Measurements from ENCODE around the gene BICRA. TPM values are rescaled to one million over a fixed set of nuclear protein-coding genes. Genes with fewer than 3 reads are reported as not detected.
"Not testable (repeated sequence)": the region's sequence is repeated elsewhere in the genome, so short reads cannot be mapped to it uniquely, and the experiment has no call there.

Gene BICRA
- total RNA-seq, 2 donors from 2014 or later, result 17.0 to 17.9 TPM

DNA sequence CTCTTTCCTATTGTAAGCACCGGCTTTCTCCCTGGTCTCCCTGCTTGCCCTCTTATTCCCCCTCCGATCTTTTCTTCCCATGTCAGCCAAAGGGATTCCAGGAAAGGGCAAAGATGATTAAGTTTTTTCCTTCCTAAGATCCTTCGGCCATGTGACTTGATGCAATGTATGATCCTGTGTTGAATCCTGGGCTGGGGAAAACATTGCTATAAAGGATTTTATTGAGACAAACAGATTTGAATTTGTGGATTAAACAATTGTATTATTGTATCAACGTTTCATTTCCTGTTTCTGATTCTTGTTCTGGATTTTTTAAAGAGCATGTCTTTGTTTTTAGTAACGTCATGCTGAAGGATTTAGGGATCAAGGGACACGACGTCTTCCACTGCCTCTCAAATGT lies 19.1 kb upstream of the BICRA start:
- H3K4me1 Mint-ChIP-seq (ENCODE audit: low read depth), result no peaks in the 10 kb centered on the region
- H3K9me3 Mint-ChIP-seq, result peaks cover 2 to 4% of the 10 kb centered on the region in 2 donors
- ATAC-seq (replicated peaks in 1 of 2) (no peak), DNase-seq (no peak)
- H3K27ac Mint-ChIP-seq, result no peak overlapping the region
- no peaks in the 10 kb centered on the region for H3K27me3 Mint-ChIP-seq (ENCODE audit: low read depth)
- H3K36me3 Mint-ChIP-seq (ENCODE audit: insufficient read depth in 2 of 2), result peaks cover 0 to 3% of the 10 kb centered on the region in 2 donors
- H3K4me3 Mint-ChIP-seq, result no peak overlapping the region

DNA sequence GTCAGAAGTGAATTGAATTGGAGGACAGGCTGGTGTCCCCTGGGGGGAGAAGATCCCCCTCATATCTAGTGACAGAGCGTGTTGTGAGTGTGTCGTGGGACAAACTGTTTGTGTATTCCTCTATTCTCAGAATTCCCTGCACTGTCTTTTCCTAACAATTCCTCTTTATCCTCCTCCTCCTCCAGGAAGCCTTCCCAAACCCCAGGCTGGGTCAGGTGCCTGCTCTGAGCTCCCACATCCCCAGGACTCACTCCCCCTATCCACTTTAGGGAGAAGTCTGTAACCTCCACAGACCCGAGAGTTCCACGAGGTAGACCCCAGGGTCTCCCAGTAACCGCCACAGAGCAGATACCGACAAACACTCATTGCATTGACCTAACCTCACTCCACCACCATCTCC lies 15.1 kb upstream of the BICRA start:
- no peaks in the 10 kb centered on the region for H3K36me3 Mint-ChIP-seq (ENCODE audit: insufficient read depth in 2 of 2)
- peaks cover 7% of the 10 kb centered on the region for H3K4me1 Mint-ChIP-seq (ENCODE audit: low read depth)
- H3K4me3 Mint-ChIP-seq, result no peak overlapping the region

DNA sequence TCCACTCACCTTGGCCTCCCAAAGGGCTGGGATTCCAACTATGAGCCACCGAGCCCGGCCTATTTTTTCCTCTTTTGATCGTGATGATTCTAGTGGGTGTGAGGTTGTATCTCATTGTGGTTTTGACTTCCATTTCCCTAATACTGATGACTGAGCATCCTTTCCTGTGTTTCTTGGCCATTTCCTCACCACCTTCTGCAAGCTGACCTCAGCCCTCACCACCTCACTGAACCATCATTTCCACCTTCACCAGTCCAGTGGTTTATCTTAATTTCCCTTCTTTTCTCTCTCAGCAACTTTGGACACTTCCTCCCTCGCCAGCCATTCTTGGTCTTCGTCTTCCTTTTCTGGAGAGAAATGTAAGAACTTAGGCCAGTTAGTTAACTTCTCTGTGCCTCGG lies 13.0 kb upstream of the BICRA start:
- Mint-ChIP-seq H3K4me3 (no peak overlapping the region), H3K27me3 (ENCODE audit: low read depth) (no peaks in the 10 kb centered on the region), H3K36me3 (ENCODE audit: insufficient read depth in 2 of 2) (peaks cover 0 to under 1% of the 10 kb centered on the region in 2 donors), H3K4me1 (ENCODE audit: low read depth) (peaks cover 21% of the 10 kb centered on the region), H3K9me3 (no peaks in the 10 kb centered on the region), H3K27ac (peak overlapping the region; percentile 45)
- no peak for DNase-seq
- no peak for ATAC-seq (replicated peaks in 1 of 2)

More for the DNA sequence above, 15.1 kb upstream of the BICRA start:
- no peaks in the 10 kb centered on the region for H3K27me3 Mint-ChIP-seq (ENCODE audit: low read depth)
- no peak for ATAC-seq (replicated peaks in 1 of 2)
- DNase-seq, result no peak
- no peak overlapping the region for H3K27ac Mint-ChIP-seq
- H3K9me3 Mint-ChIP-seq, result no peaks in the 10 kb centered on the region

DNA sequence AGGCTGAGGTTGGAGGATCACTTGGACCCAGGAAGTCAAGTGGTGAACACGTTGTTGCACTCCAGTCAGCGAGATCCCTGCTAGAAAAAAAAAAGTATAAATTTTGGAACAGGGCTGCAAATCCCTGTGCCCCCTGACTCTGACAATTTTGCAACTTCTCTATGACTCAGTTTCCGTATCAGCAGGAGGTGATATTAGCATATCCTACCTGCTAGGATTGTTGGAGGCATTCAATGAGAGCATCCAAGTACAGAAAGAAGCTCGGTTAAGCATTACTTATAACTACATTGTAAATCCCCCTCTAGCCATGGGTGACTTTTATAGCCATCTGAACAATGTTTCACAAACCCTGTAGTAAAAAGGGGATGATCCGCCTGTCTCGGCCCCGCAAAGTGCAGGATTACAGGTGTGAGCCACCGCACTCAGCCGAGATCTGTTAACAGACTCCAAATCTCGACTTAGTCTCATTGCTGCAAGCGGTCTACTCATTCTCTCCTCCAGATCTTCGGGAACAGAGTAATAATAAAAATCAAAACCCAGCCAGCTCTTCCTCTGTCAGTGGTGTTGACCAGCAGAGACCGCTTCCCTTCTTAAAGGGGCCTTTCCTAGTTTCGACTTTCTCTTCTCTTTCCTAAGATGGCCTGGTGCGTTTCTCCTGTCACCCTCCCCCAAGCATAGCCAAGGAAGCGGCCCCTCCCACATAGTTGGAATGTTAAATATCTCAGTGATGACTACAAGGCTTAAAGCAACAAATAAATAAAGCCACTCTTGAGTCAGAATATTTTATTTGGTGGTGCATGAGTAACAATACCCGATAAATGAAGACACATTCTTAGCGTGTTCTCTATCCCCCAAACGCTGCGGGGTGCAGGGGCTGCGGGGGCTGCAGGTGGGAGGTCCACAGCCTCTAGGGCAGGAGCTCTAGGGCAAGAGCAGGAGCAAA lies 10.3 kb upstream of the BICRA start:
- Mint-ChIP-seq H3K4me1 (ENCODE audit: low read depth) (peaks cover 35% of the 10 kb centered on the region), H3K27me3 (ENCODE audit: low read depth) (no peaks in the 10 kb centered on the region), H3K4me3 (peak overlapping the region; percentile 96 to 99), H3K27ac (no peak overlapping the region), H3K36me3 (ENCODE audit: insufficient read depth in 2 of 2) (peaks cover 0 to 1% of the 10 kb centered on the region in 2 donors), H3K9me3 (no peaks in the 10 kb centered on the region)
- ATAC-seq (replicated peaks in 1 of 2), result no peak
- no peak for DNase-seq

DNA sequence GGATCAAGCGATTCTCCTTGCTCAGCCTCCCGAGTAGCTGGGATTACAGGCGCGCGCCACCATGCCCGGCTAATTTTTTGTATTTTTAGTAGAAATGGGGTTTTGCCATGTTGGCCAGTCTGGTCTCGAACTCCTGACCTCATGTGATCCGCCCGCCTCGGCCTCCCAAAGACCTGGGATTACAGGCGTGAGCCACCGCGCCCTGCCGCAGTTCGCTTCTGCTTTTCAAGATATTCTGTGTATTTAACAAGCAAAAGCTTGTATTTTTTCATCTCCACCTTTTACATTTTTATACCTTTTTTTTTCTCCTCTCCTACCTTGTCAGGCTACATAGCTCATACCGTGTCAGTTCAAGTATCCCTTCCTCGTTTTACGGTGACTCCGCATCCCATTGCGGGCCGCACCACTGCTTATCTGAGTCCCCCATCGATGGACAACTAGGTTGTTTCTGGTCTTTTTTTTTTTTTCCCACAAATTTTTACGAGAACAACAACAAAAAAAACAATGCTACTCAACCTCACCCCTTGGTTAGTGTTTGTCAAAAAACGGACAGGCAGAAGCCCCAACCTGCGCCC lies 9.2 kb upstream of the BICRA start:
- H3K4me1 Mint-ChIP-seq (ENCODE audit: low read depth), result peaks cover 35% of the 10 kb centered on the region
- H3K36me3 Mint-ChIP-seq (ENCODE audit: insufficient read depth in 2 of 2); H3K27me3 Mint-ChIP-seq (ENCODE audit: low read depth); H3K9me3 Mint-ChIP-seq; ATAC-seq (replicated peaks in 1 of 2): not testable (repeated sequence)
- DNase-seq, result peak in 1 of 2 donors; percentile 8
- H3K4me3 Mint-ChIP-seq, result peak overlapping the region; percentile 96 to 99
- peak overlapping the region; percentile 96 for H3K27ac Mint-ChIP-seq

DNA sequence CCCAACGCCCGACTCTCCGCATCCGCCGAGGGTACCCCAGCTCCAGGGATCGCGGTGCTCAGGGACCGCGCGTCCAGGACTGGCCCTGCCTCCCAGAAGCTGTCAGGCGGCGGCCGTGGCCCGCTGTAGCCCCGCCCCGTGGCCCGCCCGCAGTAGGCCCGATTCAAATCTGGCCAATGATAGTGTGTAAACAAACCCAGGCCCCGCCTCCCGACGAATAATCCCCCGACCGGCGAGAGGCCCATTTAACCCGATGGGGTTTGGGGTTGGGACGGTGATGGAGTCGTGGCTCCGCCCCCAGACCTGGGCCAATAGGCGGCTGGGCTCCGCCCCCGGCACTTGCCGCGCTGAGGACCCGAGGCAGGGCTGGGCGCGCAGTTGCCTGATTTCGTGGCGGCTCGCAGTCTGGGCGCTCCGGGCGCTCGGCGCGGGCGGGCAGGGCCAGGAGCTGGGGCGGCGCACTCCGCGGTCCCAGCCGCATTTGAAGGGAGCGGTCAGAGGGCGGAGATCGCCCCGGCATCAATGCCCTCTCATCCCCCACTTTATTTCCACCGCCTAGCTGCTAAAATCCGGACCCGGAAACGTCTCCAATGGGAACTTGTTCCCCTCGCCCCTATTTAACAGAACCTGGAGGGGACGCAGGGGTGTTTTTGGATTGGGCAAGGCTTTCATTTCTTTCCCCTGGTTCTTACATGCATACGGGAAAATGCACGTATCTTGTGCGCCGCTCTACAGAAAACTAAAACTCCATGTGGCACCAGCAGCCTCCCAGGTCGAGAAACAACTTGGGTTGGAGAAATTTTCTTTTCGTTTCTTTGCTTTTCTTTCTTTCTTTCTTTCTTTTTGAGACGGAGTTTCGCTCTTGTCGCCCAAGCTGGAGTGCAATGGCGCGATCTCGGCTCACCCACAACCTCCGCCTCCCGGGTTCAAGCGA lies 8.4 kb upstream of the BICRA start:
- ATAC-seq (replicated peaks in 1 of 2), result peak; percentile 94 to 96
- H3K27me3 Mint-ChIP-seq (ENCODE audit: low read depth), result no peaks in the 10 kb centered on the region
- peaks cover 0 to 1% of the 10 kb centered on the region in 2 donors for H3K36me3 Mint-ChIP-seq (ENCODE audit: insufficient read depth in 2 of 2)
- DNase-seq, result peak; percentile 99
- peak overlapping the region; percentile 96 to 99 for H3K4me3 Mint-ChIP-seq
- H3K9me3 Mint-ChIP-seq, result no peaks in the 10 kb centered on the region
- peak overlapping the region; percentile 96 for H3K27ac Mint-ChIP-seq
- peaks cover 35% of the 10 kb centered on the region for H3K4me1 Mint-ChIP-seq (ENCODE audit: low read depth)

- H3K27me3 Mint-ChIP-seq (ENCODE audit: low read depth), result no peaks in the 10 kb centered on the region
- peaks cover 0 to 3% of the 10 kb centered on the region in 2 donors for H3K36me3 Mint-ChIP-seq (ENCODE audit: insufficient read depth in 2 of 2)
- DNase-seq, result peak in 1 of 2 donors; percentile 6
- H3K27ac Mint-ChIP-seq, result peak overlapping the region; percentile 91
- H3K9me3 Mint-ChIP-seq, result no peaks in the 10 kb centered on the region
- ATAC-seq (replicated peaks in 1 of 2), result no peak
- peak overlapping the region; percentile 96 to 99 for H3K4me3 Mint-ChIP-seq
- H3K4me1 Mint-ChIP-seq (ENCODE audit: low read depth), result peaks cover 35% of the 10 kb centered on the region
Measured at GRCh38 chr19:47601180-47601904, 7.6 kb upstream of the BICRA start.

DNA sequence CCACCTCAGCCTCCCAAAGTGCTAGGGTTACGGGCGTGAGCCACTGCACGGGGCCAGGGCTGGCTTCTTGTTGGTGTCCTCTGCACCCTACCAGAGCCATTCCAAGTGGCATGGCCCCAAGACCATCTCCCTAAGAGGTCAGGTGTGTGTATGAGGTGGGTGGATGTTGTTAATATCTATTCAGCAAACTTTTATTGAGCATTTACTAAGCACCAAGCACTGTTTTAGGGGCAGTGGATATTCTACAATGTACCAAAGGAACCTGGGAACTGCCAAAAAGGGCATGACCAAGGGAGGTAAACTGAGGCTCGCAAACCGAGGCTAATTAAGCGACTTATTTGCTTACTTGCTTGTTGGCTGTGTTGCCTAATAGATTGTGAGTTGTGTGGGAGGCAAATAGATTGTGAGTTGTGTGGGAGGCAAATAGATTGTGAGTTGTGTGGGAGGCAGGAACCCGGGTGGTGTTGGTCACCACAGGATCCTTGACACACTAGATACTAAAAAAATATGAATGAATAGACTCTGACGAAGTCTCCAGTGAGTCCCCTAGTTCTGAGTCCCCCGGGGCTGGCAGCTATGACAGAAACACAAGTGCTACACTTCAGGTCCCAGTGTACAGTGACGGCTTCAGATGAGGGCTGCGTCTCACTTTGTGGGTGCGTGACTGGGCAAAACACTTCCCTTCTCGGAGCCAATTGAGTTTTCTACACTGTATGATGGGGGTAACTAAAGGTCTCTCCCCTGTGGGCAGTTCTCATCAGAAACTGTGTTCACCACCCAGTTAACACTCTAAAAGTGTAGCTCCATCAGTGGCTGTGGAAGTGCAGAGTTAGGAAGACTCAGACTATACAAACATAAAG lies 5.0 kb upstream of the BICRA start:
- Mint-ChIP-seq H3K4me3 (no peak overlapping the region), H3K4me1 (ENCODE audit: low read depth) (peaks cover 32% of the 10 kb centered on the region), H3K36me3 (ENCODE audit: insufficient read depth in 2 of 2) (peaks cover 7 to 9% of the 10 kb centered on the region in 2 donors), H3K27ac (no peak overlapping the region), H3K9me3 (no peaks in the 10 kb centered on the region), H3K27me3 (ENCODE audit: low read depth) (no peaks in the 10 kb centered on the region)
- ATAC-seq (replicated peaks in 1 of 2), result no peak
- no peak for DNase-seq

- H3K36me3 Mint-ChIP-seq (ENCODE audit: insufficient read depth in 2 of 2), result peaks cover 8% of the 10 kb centered on the region in 2 donors
- peak overlapping the region; percentile 87 to 92 for H3K4me3 Mint-ChIP-seq
Measured at GRCh38 chr19:47607564-47608073, 1.3 kb upstream of the BICRA start.

DNA sequence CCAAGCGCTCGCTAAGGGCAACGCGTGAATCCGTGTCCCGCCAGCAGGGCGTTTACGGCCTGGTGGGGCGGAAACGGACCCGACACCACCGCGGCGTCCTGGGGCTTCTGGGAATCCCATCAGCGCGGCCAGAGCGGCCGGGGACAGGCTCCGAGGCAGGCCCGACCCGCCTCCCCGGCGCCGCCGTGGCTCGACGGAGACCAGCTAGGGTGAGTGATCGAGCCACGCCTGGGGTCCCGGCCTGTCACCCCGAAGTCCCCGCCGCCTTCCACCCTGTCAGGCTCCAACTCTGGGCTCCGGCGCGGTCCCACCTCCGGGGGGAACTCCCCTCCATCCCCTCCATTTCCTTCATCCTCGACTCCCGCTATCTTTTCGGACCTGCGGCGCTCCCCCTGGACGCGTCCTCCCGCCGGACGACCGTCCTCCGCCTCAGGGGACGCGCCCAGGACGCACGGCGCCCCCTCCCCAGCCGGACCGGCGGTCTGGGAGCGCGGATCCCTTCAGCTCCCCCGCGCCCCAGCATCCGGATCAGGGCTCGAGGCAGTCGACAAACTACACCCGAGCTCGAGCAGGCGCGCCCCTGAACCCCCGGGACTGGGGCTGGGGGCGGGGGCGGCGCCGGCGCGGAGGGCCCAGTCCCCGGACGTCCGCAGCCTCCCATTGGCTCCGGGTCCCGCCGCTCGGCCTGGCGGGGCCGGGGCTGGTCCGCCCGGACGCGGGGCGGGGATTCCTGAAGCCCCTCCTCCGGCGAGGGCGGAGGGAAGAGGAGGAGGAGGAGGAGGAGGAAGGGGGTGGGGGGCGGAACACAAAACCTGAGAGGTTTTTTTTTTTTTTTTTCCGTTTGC lies 638 bp upstream of the BICRA start:
- H3K27ac Mint-ChIP-seq, result peak overlapping the region; percentile 79
- H3K27me3 Mint-ChIP-seq (ENCODE audit: low read depth), result no peaks in the 10 kb centered on the region
- H3K4me3 Mint-ChIP-seq, result peak overlapping the region; percentile 87 to 92
- peak; percentile 91 to 94 for ATAC-seq (replicated peaks in 1 of 2)
- peaks cover 8% of the 10 kb centered on the region in 2 donors for H3K36me3 Mint-ChIP-seq (ENCODE audit: insufficient read depth in 2 of 2)
- peaks cover 16% of the 10 kb centered on the region for H3K4me1 Mint-ChIP-seq (ENCODE audit: low read depth)
- DNase-seq, result peak; percentile 97 to 99
- H3K9me3 Mint-ChIP-seq, result no peaks in the 10 kb centered on the region

More at GRCh38 chr19:47607564-47608073, 1.3 kb upstream of the BICRA start:
- no peaks in the 10 kb centered on the region for H3K27me3 Mint-ChIP-seq (ENCODE audit: low read depth)
- no peak for ATAC-seq (replicated peaks in 1 of 2)
- H3K9me3 Mint-ChIP-seq, result no peaks in the 10 kb centered on the region
- peaks cover 16% of the 10 kb centered on the region for H3K4me1 Mint-ChIP-seq (ENCODE audit: low read depth)
- DNase-seq, result no peak
- peak overlapping the region; percentile 50 for H3K27ac Mint-ChIP-seq
